Smooth muscle cell of the pulmonary artery (primary cell): ENCODE data around the gene OR11G2. TPM values are rescaled to one million over a fixed set of nuclear protein-coding genes. Genes with fewer than 3 reads are reported as not detected.

Experiments used
- total RNA-seq: library from RNA; depleted of rRNA; stranded (reverse); fragments of >200 nt; gene quantifications from 2 replicates; pipeline ENCODE4 v1.2.3, GENCODE V29; 2014

OR11G2 gene
- not detected in 2 replicates for total RNA-seq

GRCh38 chr14:20190596-20190995 lies at the start of gene OR11G2:
TSS of gene OR11G2 (plus strand) at chr14:20190896. CDS start at chr14:20197438, 6,542 bp downstream.

GRCh38 chr14:20223410-20223809 lies 32.7 kb downstream of the OR11G2 start, which contains the start of gene OR11H6:
TSS of gene OR11H6 (plus strand) at chr14:20223710. CDS start at chr14:20223710, 0 bp downstream.

GRCh38 chr14:20228681-20229080 lies 38.0 kb downstream of the OR11G2 start, which contains the start of gene OR11H7:
TSS of gene OR11H7 (plus strand) at chr14:20228981.

Other genes starting within 250 kb of the OR11G2 start
- gene OR4K15, start 215.3 kb upstream of the OR11G2 start, total RNA-seq = not detected in 2 replicates
- gene OR4Q2, start 188.7 kb upstream of the OR11G2 start, total RNA-seq = not detected in 2 replicates
- gene OR4K14, start 171.6 kb upstream of the OR11G2 start, total RNA-seq = not detected in 2 replicates
- not detected in 2 replicates for gene OR4K13, start 154.9 kb upstream of the OR11G2 start, total RNA-seq
- gene OR4L1, start 130.9 kb upstream of the OR11G2 start, total RNA-seq = not detected in 2 replicates
- gene OR4K17, start 80.2 kb upstream of the OR11G2 start, total RNA-seq = not detected in 2 replicates
- not detected in 2 replicates for gene OR4N5, start 52.1 kb upstream of the OR11G2 start, total RNA-seq
- not detected in 2 replicates for gene OR11H6, start 32.8 kb downstream of the OR11G2 start, total RNA-seq
- gene OR11H7, start 38.1 kb downstream of the OR11G2 start, total RNA-seq = not detected in 2 replicates
- not detected in 2 replicates for gene OR11H4, start 48.4 kb downstream of the OR11G2 start, total RNA-seq
- gene TTC5, start 115.1 kb downstream of the OR11G2 start, total RNA-seq = 16.2 and 17.1 TPM in 2 replicates
- 34.1 and 36.6 TPM in 2 replicates for gene CCNB1IP1, start 142.4 kb downstream of the OR11G2 start, total RNA-seq
- gene PARP2, start 152.7 kb downstream of the OR11G2 start, total RNA-seq = 6.3 and 6.9 TPM in 2 replicates
- 31.5 and 35.2 TPM in 2 replicates for gene TEP1, start 222.6 kb downstream of the OR11G2 start, total RNA-seq
- 0.03 and 0.07 TPM in 2 replicates for gene KLHL33, start 245.3 kb downstream of the OR11G2 start, total RNA-seq